ENCODE measurements around the gene TMEM219.
A peak's percentile ranks its signal among the peaks of the same experiment; 100 is the strongest.
"Not testable (repeated sequence)": the region's sequence is repeated elsewhere in the genome, so short reads cannot be mapped to it uniquely, and the experiment has no call there.

TMEM219 gene

GRCh38 chr16:29927070-29927905 is 34.6 kb upstream of the TMEM219 start:
- Histone ChIP-seq H3K4me3 (ENCODE audit: low read length, poor library complexity, severe bottlenecking) (peak overlapping the region; percentile 88), H3K4me1 (ENCODE audit: insufficient read depth, low read length, poor library complexity, severe bottlenecking) (peaks cover 28% of the 10 kb centered on the region), H3F3A (ENCODE audit: low read depth) (no peaks in the 10 kb centered on the region), H3K79me2 (ENCODE audit: insufficient read depth, low read length) (peaks cover 35% of the 10 kb centered on the region), H3K9me3 (ENCODE audit: insufficient read depth, low read depth, low read length) (no peaks in the 10 kb centered on the region), H3K4me2 (ENCODE audit: low read depth, low read length, poor library complexity, severe bottlenecking) (peak overlapping the region; percentile 92), H3K27me3 (ENCODE audit: insufficient read depth, low read length, poor library complexity, severe bottlenecking) (no peaks in the 10 kb centered on the region), H3K36me3 (ENCODE audit: insufficient read depth, low read length) (no peaks in the 10 kb centered on the region), H2AFZ (ENCODE audit: low read length) (peak overlapping the region; percentile 85; the same call in 1 of the 2 replicates), H3K9ac (ENCODE audit: low read depth, low read length, poor library complexity, severe bottlenecking) (peak overlapping the region; percentile 93), H4K20me1 (ENCODE audit: insufficient read depth, low read length, poor library complexity, severe bottlenecking) (peaks cover 10% of the 10 kb centered on the region), H3K9me2 (replicated peaks; ENCODE audit: low read depth, low read length) (no peaks in the 10 kb centered on the region)
- TF ChIP-seq EZH2phosphoT487 (IDR thresholded peaks at IDR 0.05; ENCODE audit: borderline replicate concordance) = no peak
- TF ChIP-seq, protein P1, sequence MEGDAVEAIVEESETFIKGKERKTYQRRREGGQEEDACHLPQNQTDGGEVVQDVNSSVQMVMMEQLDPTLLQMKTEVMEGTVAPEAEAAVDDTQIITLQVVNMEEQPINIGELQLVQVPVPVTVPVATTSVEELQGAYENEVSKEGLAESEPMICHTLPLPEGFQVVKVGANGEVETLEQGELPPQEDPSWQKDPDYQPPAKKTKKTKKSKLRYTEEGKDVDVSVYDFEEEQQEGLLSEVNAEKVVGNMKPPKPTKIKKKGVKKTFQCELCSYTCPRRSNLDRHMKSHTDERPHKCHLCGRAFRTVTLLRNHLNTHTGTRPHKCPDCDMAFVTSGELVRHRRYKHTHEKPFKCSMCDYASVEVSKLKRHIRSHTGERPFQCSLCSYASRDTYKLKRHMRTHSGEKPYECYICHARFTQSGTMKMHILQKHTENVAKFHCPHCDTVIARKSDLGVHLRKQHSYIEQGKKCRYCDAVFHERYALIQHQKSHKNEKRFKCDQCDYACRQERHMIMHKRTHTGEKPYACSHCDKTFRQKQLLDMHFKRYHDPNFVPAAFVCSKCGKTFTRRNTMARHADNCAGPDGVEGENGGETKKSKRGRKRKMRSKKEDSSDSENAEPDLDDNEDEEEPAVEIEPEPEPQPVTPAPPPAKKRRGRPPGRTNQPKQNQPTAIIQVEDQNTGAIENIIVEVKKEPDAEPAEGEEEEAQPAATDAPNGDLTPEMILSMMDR (conservative IDR thresholded peaks at IDR 0.05; ENCODE audit: low read length) = no peak

DNA sequence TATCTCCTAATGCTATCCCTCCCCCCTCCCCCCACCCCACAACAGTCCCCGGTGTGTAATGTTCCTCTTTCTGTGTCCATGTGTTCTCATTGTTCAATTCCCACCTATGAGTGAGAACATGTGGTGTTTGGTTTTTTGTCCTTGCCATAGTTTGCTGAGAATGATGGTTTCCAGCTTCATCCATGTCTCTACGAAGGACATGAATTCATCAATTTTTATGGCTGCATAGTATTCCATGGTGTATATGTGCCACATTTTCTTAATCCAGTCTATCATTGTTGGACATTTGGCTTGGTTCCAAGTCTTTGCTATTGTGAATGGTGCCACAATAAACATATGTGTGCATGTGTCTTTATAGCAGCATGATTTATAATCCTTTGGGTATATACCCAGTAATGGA is 30.1 kb upstream of the TMEM219 start:
- not testable (repeated sequence) for H3K4me2 ChIP-seq (ENCODE audit: low read depth, low read length, poor library complexity, severe bottlenecking); H3K9ac ChIP-seq (ENCODE audit: low read depth, low read length, poor library complexity, severe bottlenecking); H2AFZ ChIP-seq (ENCODE audit: low read length); H3K36me3 ChIP-seq (ENCODE audit: insufficient read depth, low read length); H3K79me2 ChIP-seq (ENCODE audit: insufficient read depth, low read length); H3K27me3 ChIP-seq (ENCODE audit: insufficient read depth, low read length, poor library complexity, severe bottlenecking); H3K9me2 ChIP-seq (replicated peaks; ENCODE audit: low read depth, low read length); H3F3A ChIP-seq (ENCODE audit: low read depth); H4K20me1 ChIP-seq (ENCODE audit: insufficient read depth, low read length, poor library complexity, severe bottlenecking); H3K4me3 ChIP-seq (ENCODE audit: low read length, poor library complexity, severe bottlenecking); H3K9me3 ChIP-seq (ENCODE audit: insufficient read depth, low read depth, low read length)
- H3K4me1 ChIP-seq (ENCODE audit: insufficient read depth, low read length, poor library complexity, severe bottlenecking) = peaks cover 14% of the 10 kb centered on the region

DNA sequence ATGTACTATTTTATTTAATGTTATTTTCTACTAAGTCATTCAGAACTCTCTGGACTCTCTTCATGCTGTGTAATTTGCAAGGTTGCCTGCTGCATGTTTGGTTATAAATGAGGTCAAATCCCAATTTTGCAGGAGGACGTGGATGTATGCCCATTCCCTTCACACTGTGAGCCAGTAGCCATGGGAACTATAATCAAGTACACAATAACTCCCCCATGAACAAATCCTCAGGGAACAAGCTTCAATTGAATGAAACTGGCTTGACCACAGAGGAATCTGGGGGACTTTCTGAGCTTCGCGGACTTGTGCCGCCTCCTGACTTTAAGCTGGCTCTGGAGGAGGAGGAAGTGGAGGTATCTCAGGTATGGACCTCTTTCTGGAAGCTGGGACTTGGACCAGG is 21.2 kb upstream of the TMEM219 start:
- TF ChIP-seq, protein P1 (conservative IDR thresholded peaks at IDR 0.05; ENCODE audit: low read length) = no peak
- no peak for TF ChIP-seq EZH2phosphoT487 (IDR thresholded peaks at IDR 0.05; ENCODE audit: borderline replicate concordance)
- no peaks in the 10 kb centered on the region for H3K9me3 ChIP-seq (ENCODE audit: insufficient read depth, low read depth, low read length)

More for the DNA sequence above, 21.2 kb upstream of the TMEM219 start:
- H3K4me3 ChIP-seq (ENCODE audit: low read length, poor library complexity, severe bottlenecking) = no peak overlapping the region
- H3K4me1 ChIP-seq (ENCODE audit: insufficient read depth, low read length, poor library complexity, severe bottlenecking) = peaks cover 11% of the 10 kb centered on the region
- no peak overlapping the region for H3K9ac ChIP-seq (ENCODE audit: low read depth, low read length, poor library complexity, severe bottlenecking)
- no peaks in the 10 kb centered on the region for H3K27me3 ChIP-seq (ENCODE audit: insufficient read depth, low read length, poor library complexity, severe bottlenecking)
- no peaks in the 10 kb centered on the region for H3K9me2 ChIP-seq (replicated peaks; ENCODE audit: low read depth, low read length)
- no peaks in the 10 kb centered on the region for H4K20me1 ChIP-seq (ENCODE audit: insufficient read depth, low read length, poor library complexity, severe bottlenecking)
- H2AFZ ChIP-seq (ENCODE audit: low read length) = no peak overlapping the region
- H3F3A ChIP-seq (ENCODE audit: low read depth) = no peaks in the 10 kb centered on the region
- no peak overlapping the region for H3K4me2 ChIP-seq (ENCODE audit: low read depth, low read length, poor library complexity, severe bottlenecking)
- H3K36me3 ChIP-seq (ENCODE audit: insufficient read depth, low read length) = no peaks in the 10 kb centered on the region
- no peaks in the 10 kb centered on the region for H3K79me2 ChIP-seq (ENCODE audit: insufficient read depth, low read length)

Data from Loucy (cell line).